Measurements from ENCODE around the gene RFX6.

Gene RFX6, protein sequence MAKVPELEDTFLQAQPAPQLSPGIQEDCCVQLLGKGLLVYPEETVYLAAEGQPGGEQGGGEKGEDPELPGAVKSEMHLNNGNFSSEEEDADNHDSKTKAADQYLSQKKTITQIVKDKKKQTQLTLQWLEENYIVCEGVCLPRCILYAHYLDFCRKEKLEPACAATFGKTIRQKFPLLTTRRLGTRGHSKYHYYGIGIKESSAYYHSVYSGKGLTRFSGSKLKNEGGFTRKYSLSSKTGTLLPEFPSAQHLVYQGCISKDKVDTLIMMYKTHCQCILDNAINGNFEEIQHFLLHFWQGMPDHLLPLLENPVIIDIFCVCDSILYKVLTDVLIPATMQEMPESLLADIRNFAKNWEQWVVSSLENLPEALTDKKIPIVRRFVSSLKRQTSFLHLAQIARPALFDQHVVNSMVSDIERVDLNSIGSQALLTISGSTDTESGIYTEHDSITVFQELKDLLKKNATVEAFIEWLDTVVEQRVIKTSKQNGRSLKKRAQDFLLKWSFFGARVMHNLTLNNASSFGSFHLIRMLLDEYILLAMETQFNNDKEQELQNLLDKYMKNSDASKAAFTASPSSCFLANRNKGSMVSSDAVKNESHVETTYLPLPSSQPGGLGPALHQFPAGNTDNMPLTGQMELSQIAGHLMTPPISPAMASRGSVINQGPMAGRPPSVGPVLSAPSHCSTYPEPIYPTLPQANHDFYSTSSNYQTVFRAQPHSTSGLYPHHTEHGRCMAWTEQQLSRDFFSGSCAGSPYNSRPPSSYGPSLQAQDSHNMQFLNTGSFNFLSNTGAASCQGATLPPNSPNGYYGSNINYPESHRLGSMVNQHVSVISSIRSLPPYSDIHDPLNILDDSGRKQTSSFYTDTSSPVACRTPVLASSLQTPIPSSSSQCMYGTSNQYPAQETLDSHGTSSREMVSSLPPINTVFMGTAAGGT

GRCh38 chr6:116876635-116877611, at the start of gene RFX6:
RFX6 (plus strand) TSS chr6:116877242; CDS start chr6:116877276, 34 bp downstream.
- in situ Hi-C loops (cut with HindIII; ENCODE audit: low sequenced_read_pairs), result no loop called here

DNA sequence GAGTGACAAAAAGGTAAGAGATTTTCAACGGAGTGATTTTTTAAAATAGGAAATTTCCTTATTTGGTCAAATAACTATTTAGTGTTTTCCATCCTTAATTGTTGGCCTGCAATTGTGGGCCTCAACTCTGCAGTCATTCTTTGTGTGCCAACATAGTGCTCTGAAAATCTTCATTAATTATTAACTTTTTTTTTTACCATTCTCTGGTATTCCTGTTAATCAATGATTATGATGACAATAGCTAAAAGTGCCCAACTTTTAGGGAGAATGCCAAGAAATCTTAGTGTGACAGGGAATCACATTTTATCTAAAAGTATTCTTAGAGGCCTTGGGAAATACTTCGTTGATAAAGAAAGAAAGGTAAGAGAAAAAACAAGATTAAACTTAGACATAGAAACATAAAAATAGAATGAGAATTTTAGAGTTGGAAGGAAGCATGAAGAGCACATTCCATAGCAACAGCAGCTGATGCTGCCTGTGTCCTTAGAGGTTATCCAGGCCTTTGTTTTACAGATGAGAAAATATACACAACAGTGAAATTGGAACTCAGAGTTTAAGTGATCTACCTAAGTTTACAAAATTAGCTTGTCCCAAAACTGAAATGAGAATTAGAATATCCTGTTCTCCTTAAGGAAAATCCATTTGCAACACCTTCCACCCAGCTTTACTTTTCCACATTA, 49.3 kb upstream of the RFX6 start:
- in situ Hi-C loops (cut with HindIII; ENCODE audit: low sequenced_read_pairs), result no loop called here

DNA sequence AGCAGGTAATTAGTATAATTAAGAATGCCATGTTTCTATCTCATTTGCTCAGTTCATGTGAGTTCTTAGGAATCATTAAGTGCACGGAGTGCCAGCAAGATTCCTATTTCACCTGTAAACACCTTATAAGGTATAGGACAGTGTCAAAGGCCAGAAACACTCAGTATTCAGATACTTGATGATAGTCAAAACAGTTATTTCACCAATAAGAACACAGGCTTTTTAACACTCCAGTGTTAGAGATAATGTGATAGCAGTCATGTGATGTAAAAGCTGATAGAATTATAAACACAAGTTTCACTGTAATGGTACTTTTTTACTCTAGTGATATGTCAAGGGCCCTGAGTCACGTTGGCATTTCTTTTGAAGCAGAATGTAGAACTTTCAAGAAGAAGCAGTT, 48.1 kb upstream of the RFX6 start, which contains the start of gene GPRC6A:
Gene GPRC6A (minus strand): TSS at position 101 of the 400 bp plus-strand sequence. CDS start 70 bp downstream, at position 31.
- in situ Hi-C loops (cut with HindIII; ENCODE audit: low sequenced_read_pairs), result no loop called here

DNA sequence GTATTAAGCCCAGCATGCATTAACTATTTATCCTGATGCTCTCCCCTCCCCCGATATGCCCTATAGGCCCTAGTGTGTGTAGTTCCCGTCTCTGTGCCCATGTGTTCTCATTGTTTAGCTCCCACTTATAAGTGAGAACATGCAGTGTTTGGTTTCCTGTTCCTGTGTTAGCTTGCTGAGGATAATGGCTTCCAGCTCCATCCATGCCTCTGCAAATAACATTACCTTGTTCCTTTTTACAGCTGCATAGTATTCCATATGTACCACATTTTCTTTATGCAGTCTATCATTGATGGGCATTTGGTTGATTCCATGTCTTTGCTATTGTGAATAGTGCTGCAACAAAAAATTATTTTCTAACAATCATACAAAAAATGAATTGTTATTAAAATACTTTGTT, 42.5 kb upstream of the RFX6 start:
- in situ Hi-C loops (cut with HindIII; ENCODE audit: low sequenced_read_pairs), result loop anchor here (5.0 kb wide), 1 partner anchor 62 kb away; no protein-coding TSS in a partner anchor

DNA sequence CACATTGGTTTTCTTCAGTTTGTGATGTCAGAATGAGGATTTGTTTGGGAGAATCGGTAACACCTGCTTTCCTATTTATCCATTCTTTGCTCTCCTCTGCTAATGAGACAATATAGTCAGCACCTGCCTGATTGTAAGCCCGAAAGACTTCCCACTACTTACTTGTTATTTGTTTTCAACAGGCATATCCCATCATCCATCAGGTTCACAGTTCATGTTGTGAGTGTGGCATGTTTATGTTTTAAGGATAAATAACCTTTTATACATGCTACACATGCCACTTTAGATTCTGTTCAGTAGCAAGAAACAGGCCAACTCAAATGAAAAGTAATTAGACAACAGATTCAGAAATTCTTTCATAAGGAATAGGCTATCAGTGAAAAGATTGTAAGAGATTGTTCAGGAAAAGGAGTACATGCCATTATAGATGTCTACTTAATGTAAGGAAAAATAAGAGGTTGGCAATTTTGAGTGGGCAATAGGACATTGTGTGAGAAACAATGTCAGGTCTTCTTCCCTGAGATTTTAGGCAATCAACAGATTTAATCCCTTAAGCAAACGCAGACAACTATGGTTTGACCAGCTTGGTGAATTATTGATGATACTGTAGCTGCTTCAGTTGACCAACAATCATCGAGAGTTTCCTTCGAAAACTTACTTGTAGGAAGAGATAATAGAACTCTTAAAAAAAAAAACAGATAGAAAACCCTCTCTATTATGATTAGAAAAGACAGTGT, 40.3 kb upstream of the RFX6 start:
- in situ Hi-C loops (cut with HindIII; ENCODE audit: low sequenced_read_pairs), result no loop called here

- in situ Hi-C loops (cut with HindIII; ENCODE audit: low sequenced_read_pairs), result no loop called here
These were observed 37.0 kb upstream of the RFX6 start for GRCh38 chr6:116840091-116840490.

- in situ Hi-C loops (cut with HindIII; ENCODE audit: low sequenced_read_pairs), result no loop called here
These were observed 34.6 kb upstream of the RFX6 start for GRCh38 chr6:116842459-116842858.

GRCh38 chr6:116847227-116847626, 29.8 kb upstream of the RFX6 start:
- in situ Hi-C loops (cut with HindIII; ENCODE audit: low sequenced_read_pairs), result no loop called here

GRCh38 chr6:116858060-116858459, 19.0 kb upstream of the RFX6 start:
- in situ Hi-C loops (cut with HindIII; ENCODE audit: low sequenced_read_pairs), result no loop called here

DNA sequence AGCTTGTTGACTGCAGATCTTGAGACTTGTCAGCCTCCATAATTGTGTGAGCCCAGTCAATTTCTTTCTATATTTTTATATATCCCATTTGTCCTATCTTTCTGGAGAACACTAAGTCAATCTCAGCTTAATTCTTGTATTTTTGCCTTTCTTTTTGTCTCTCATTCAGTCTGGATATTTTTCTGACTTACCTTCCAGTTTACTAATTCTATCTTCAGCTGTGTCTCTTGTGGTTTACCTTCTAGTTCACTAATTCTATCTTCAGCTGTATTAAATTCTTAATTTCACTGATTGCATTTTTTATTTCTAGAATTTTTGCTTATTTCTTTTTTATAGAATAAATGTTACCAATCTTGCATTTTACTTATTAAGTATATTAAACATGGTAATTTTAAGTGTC, 17.8 kb upstream of the RFX6 start:
- in situ Hi-C loops (cut with HindIII; ENCODE audit: low sequenced_read_pairs), result no loop called here

DNA sequence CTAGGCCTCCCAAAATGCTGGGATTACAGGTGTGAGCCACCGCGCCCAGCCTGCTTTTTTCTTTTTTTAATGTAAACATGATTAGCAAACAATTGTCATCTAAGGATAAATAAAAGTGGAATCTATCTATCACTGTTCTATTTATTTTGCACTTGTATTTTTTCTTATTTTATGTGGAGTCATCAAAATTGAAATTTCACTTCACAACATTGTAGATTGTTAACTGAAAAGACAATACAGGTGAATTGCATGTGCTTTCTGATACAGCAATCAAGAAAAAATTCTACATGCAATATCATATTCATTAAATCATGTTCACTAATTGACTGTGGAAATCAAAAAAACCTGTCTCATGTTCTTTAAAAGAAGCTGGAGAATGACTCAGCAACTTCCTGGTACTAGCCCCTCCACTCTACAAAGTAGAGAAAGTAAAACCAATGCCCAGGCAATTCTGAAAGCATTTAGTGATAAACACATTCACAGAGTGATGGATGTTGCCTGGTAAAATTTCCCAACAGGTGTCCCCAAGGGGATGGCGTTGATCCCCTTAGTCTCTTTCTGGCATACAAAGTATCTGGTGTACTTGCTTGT, 10.7 kb upstream of the RFX6 start:
- in situ Hi-C loops (cut with HindIII; ENCODE audit: low sequenced_read_pairs), result no loop called here

DNA sequence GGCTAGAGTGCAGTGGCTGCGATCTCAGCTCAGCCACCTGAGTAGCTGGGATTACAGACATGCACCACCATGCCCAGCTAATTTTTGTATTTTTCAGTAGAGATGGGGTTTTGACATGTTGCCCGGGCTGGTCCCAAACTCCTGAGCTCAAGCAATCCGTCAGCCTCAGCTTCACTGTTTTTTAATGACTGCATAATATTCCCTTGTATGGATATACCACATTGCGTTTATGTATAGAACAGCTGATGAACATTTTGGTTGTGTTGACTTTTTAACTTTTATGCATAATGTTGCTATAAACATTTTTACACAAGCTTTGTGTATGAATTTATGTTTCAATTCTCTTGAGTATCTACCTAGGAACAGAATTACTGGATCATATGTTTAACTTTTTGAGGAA, 4.3 kb upstream of the RFX6 start:
- in situ Hi-C loops (cut with HindIII; ENCODE audit: low sequenced_read_pairs), result no loop called here

DNA sequence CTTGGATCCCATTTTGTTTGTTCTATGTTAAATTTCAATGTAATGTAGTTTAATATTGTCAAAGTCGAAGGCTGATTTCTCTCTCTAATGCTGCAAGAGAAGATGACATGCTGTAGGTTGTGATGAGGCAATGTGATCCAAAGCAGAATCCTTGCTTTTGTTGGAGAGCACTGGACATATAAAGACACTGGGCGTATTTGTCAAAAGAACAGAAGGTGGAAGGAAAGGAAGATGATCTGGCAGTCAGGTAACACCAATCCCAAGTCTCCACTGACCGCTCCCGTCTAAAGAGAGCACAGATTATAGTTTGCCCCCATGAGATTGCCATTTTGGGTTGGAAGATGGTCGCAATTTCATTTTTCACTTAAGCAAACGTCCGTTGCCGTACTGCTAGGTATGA, 935 bp upstream of the RFX6 start:
- in situ Hi-C loops (cut with HindIII; ENCODE audit: low sequenced_read_pairs), result no loop called here

DNA sequence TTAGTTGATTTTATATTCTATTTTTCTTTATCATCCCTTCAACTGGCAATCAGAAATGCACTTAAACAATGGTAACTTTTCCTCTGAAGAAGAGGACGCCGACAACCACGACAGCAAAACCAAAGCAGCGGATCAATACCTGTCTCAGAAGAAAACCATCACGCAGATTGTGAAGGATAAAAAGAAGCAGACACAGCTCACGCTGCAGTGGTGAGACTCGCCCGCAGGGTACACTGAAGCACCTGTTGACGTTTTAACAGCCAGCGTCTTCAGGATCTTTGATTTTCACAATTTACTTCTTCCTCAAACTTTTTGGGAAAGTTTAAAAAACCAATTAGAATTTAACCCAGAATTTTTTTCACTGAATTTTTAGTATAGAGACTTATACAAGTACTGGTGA, 701 bp downstream of the RFX6 start:
- in situ Hi-C loops (cut with HindIII; ENCODE audit: low sequenced_read_pairs), result no loop called here

- in situ Hi-C loops (cut with HindIII; ENCODE audit: low sequenced_read_pairs), result no loop called here
These were observed 4.2 kb downstream of the RFX6 start for GRCh38 chr6:116881236-116881635.

- in situ Hi-C loops (cut with HindIII; ENCODE audit: low sequenced_read_pairs), result no loop called here
These were observed 6.0 kb downstream of the RFX6 start for GRCh38 chr6:116883005-116883404.

DNA sequence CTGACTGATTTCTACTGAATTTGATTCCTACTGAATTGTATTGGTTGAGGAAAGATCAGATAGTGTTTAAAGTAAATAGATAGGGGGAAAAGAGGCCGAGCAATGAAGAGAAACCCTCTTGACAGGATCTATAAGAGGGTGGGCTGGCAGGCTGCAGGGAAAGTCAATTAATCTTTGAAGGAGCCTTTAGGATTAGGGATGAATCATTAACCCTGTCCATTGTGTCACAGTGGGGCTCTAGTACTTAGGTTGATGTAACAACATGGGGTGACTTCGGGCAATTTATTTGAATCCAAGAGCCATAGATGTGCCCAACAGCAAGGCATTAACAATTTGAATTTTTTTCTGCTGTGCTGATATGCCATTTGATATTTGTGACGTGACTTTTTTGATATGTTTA, 7.5 kb downstream of the RFX6 start:
- in situ Hi-C loops (cut with HindIII; ENCODE audit: low sequenced_read_pairs), result no loop called here

GRCh38 chr6:116887168-116887567, 10.1 kb downstream of the RFX6 start:
- in situ Hi-C loops (cut with HindIII; ENCODE audit: low sequenced_read_pairs), result no loop called here

DNA sequence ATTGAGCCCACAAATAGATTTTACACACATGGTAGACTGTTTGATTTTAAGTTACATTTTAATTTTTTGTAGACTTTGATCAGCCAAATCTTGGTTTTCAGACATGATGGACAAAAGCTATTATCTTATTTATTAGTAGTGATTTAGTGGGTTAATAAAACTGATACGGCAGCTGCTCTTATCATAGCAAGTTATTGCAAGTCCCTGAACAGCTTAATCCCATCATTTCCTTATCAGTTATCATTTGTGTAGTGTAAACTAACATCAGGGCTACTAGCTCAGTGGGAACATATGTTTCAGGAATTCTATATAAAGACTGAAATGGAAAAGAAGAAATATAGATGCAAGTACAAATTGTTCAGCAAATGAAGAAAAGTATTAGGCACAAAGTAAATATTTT, 10.9 kb downstream of the RFX6 start:
- in situ Hi-C loops (cut with HindIII; ENCODE audit: low sequenced_read_pairs), result no loop called here

Data from endothelial cell of hepatic sinusoid (primary cell).